ENCODE measurements around the gene PTBP3. TPM values are rescaled to one million over a fixed set of nuclear protein-coding genes. Genes with fewer than 3 reads are reported as not detected.

The PTBP3 gene
- total RNA-seq, 2 donors from 2014 or later, result 26.5 to 55.6 TPM

- Histone ChIP-seq H3K27ac (no peak overlapping the region), H3K4me1 (ENCODE audit: control insufficient read depth in 1 of 2, low read depth in 2 of 2) (no peaks in the 10 kb centered on the region), H3K36me3 (peaks cover 1% of the 10 kb centered on the region), H3K4me3 (no peak overlapping the region), H3K9me3 (no peaks in the 10 kb centered on the region), H3K27me3 (replicated peaks; ENCODE audit: insufficient read depth) (no peaks in the 10 kb centered on the region)
- DNase-seq (ENCODE audit: low spot score) (no peak), ATAC-seq (ENCODE audit: insufficient number of reproducible peaks, low FRiP score, low read depth) (no peak)
- no peak for TF ChIP-seq CTCF (IDR thresholded peaks at IDR 0.05)
Observed at GRCh38 chr9:112232233-112232632, 101.2 kb downstream of the PTBP3 start.

- H3K36me3 ChIP-seq, result peaks cover 14% of the 10 kb centered on the region
- H3K27me3 ChIP-seq (replicated peaks; ENCODE audit: insufficient read depth), result no peaks in the 10 kb centered on the region
- no peak overlapping the region for H3K4me3 ChIP-seq
- peaks cover 0 to 4% of the 10 kb centered on the region in 2 donors for H3K4me1 ChIP-seq (ENCODE audit: control insufficient read depth in 1 of 2, low read depth in 2 of 2)
- no peaks in the 10 kb centered on the region for H3K9me3 ChIP-seq
- no peak for TF ChIP-seq CTCF (IDR thresholded peaks at IDR 0.05)
- ATAC-seq (ENCODE audit: insufficient number of reproducible peaks, low FRiP score, low read depth), result no peak
- no peak for DNase-seq (ENCODE audit: low spot score)
- no peak overlapping the region for H3K27ac ChIP-seq
Observed at GRCh38 chr9:112226091-112226490, 107.3 kb downstream of the PTBP3 start.

- no peak for TF ChIP-seq CTCF (IDR thresholded peaks at IDR 0.05)
- no peaks in the 10 kb centered on the region for H3K9me3 ChIP-seq
- no peak for DNase-seq (ENCODE audit: low spot score)
- peaks cover 14% of the 10 kb centered on the region for H3K36me3 ChIP-seq
- H3K4me3 ChIP-seq, result no peak overlapping the region
- H3K27ac ChIP-seq, result no peak overlapping the region
- H3K4me1 ChIP-seq (ENCODE audit: control insufficient read depth in 1 of 2, low read depth in 2 of 2), result peaks cover 0 to 13% of the 10 kb centered on the region in 2 donors
- no peaks in the 10 kb centered on the region for H3K27me3 ChIP-seq (replicated peaks; ENCODE audit: insufficient read depth)
- ATAC-seq (ENCODE audit: insufficient number of reproducible peaks, low FRiP score, low read depth), result no peak
Observed at GRCh38 chr9:112224401-112225289, 108.8 kb downstream of the PTBP3 start.

- DNase-seq (ENCODE audit: low spot score), result no peak
- H3K9me3 ChIP-seq, result no peaks in the 10 kb centered on the region
- ATAC-seq (ENCODE audit: insufficient number of reproducible peaks, low FRiP score, low read depth), result no peak
- no peaks in the 10 kb centered on the region for H3K27me3 ChIP-seq (replicated peaks; ENCODE audit: insufficient read depth)
- TF ChIP-seq CTCF (IDR thresholded peaks at IDR 0.05), result no peak
- H3K36me3 ChIP-seq, result no peaks in the 10 kb centered on the region
- no peak overlapping the region for H3K27ac ChIP-seq
- peaks cover 0 to 13% of the 10 kb centered on the region in 2 donors for H3K4me1 ChIP-seq (ENCODE audit: control insufficient read depth in 1 of 2, low read depth in 2 of 2)
- no peak overlapping the region for H3K4me3 ChIP-seq
Observed at GRCh38 chr9:112218908-112219307, 114.5 kb downstream of the PTBP3 start.

GRCh38 chr9:112212926-112213325 lies 120.5 kb downstream of the PTBP3 start:
- Histone ChIP-seq H3K4me3 (no peak overlapping the region), H3K27me3 (replicated peaks; ENCODE audit: insufficient read depth) (no peaks in the 10 kb centered on the region), H3K27ac (no peak overlapping the region), H3K4me1 (ENCODE audit: control insufficient read depth in 1 of 2, low read depth in 2 of 2) (no peaks in the 10 kb centered on the region), H3K9me3 (peaks cover under 1% of the 10 kb centered on the region), H3K36me3 (peaks cover 6% of the 10 kb centered on the region)
- no peak for DNase-seq (ENCODE audit: low spot score)
- no peak for ATAC-seq (ENCODE audit: insufficient number of reproducible peaks, low FRiP score, low read depth)
- TF ChIP-seq CTCF (IDR thresholded peaks at IDR 0.05), result no peak
